K562 (cell line): ENCODE results near the gene SMIM41. TPM values are rescaled to one million over a fixed set of nuclear protein-coding genes. Genes with fewer than 3 reads are reported as not detected.

ENCODE experiments used
- CEBPB ChIP-seq: fragments of 450-650 bp; IDR thresholded peaks from 2 replicates; pipeline ENCODE4 v1.6.1; 2016; ENCODE audit warnings: missing genetic modification characterization, missing compliant biosample characterization
- CREB1 ChIP-seq, 2 experiments: sonication (generic) in 1 of 2; formaldehyde crosslinking in 1 of 2; IDR thresholded peaks; 2 replicates each; pipeline versions ENCODE4 v1.6.1 to v1.8.0; 2012 to 2022; ENCODE audit warnings: inconsistent platforms in 1 of 2, mild to moderate bottlenecking in 1 of 2, missing genetic modification reagents in 1 of 2, moderate library complexity in 1 of 2
- ETV5 ChIP-seq: sonication (generic); formaldehyde crosslinking; IDR thresholded peaks from 2 replicates; pipeline ENCODE4 v1.4.0; 2020; ENCODE audit warnings: low read depth, mild to moderate bottlenecking, missing genetic modification reagents
- FOXK2 ChIP-seq, 2 experiments: fragments of 450-650 bp; IDR thresholded peaks in 1 of 2; conservative IDR thresholded peaks in 1 of 2; 2 replicates each; pipeline ENCODE4 v1.6.1; 2016; ENCODE audit warnings: low read depth in 2 of 2, mild to moderate bottlenecking in 1 of 2
- HDAC2 ChIP-seq: fragments of 450-650 bp; IDR thresholded peaks from 2 replicates; pipeline ENCODE4 v1.6.1; 2016; ENCODE audit warnings: mild to moderate bottlenecking
- HDGF ChIP-seq: fragments of 450-650 bp; IDR thresholded peaks from 2 replicates; pipeline ENCODE4 v1.6.1; 2016
- HMGN3 ChIP-seq: IDR thresholded peaks from 2 replicates; pipeline ENCODE4 v1.6.1; 2011; ENCODE audit warnings: borderline replicate concordance, low read depth, mild to moderate bottlenecking, mixed read lengths, low read length; ENCODE audit not compliant: insufficient read length; ENCODE audit errors: extremely low read depth
- HNRNPUL1 ChIP-seq: fragments of 200-400 bp; formaldehyde crosslinking; IDR thresholded peaks from 2 replicates; pipeline ENCODE4 v1.6.1; 2017; ENCODE audit warnings: low read length
- KDM1A ChIP-seq, 2 experiments: fragments of 450-650 bp; IDR thresholded peaks; 2 replicates each; pipeline ENCODE4 v1.6.1; 2016; ENCODE audit warnings: mild to moderate bottlenecking in 2 of 2
- KLF10 ChIP-seq: fragments of 250-450 bp; sonication (Bioruptor Pico); IDR thresholded peaks from 2 replicates; pipeline ENCODE4 v1.6.1; 2021; ENCODE audit warnings: matching md5 sums
- MAZ ChIP-seq, 2 experiments: fragments of 450-650 bp in 1 of 2; sonication (generic) in 1 of 2; formaldehyde crosslinking; IDR thresholded peaks in 1 of 2; conservative IDR thresholded peaks in 1 of 2; 2 replicates each; pipeline versions ENCODE4 v1.4.0 to v1.5.0; 2020; ENCODE audit warnings: mild to moderate bottlenecking in 1 of 2, missing genetic modification reagents in 1 of 2
- RCOR1 ChIP-seq, 2 experiments: IDR thresholded peaks; 2 replicates each; pipeline ENCODE4 v1.6.1; 2012; ENCODE audit warnings: low read depth in 2 of 2, low read length in 2 of 2, borderline replicate concordance in 1 of 2, improper control_type of control experiment in 1 of 2
- RFX1 ChIP-seq: fragments of 450-650 bp; IDR thresholded peaks from 2 replicates; pipeline ENCODE4 v1.6.1; 2016; ENCODE audit warnings: mild to moderate bottlenecking, moderate library complexity
- SIN3B ChIP-seq: fragments of 450-650 bp; IDR thresholded peaks from 2 replicates; pipeline ENCODE4 v1.6.1; 2017; ENCODE audit warnings: low read depth, mild to moderate bottlenecking, moderate library complexity
- SMARCA5 ChIP-seq: fragments of 450-650 bp; IDR thresholded peaks from 2 replicates; pipeline ENCODE4 v1.6.1; 2016
- TAF15 ChIP-seq: fragments of 200-400 bp; formaldehyde crosslinking; IDR thresholded peaks from 2 replicates; pipeline ENCODE4 v1.6.1; 2017; ENCODE audit warnings: mild to moderate bottlenecking, low read depth, low read length, moderate library complexity
- TAF7 ChIP-seq: fragments of 450-650 bp; IDR thresholded peaks from 2 replicates; pipeline ENCODE4 v1.6.1; 2016; ENCODE audit warnings: missing genetic modification characterization, missing compliant biosample characterization
- TEAD1 ChIP-seq, 2 experiments: fragments of 450-650 bp in 1 of 2; sonication (generic) in 1 of 2; formaldehyde crosslinking; IDR thresholded peaks; 2 replicates each; pipeline versions ENCODE4 v1.4.0 to v1.8.0; 2020 to 2022; ENCODE audit warnings: mild to moderate bottlenecking in 2 of 2, missing genetic modification reagents in 1 of 2
- YY1 ChIP-seq, 3 experiments: IDR thresholded peaks; 2 replicates each; pipeline ENCODE4 v1.6.1; 2011; ENCODE audit warnings: low read length in 2 of 3, mild to moderate bottlenecking in 2 of 3, moderate library complexity in 2 of 3, borderline replicate concordance in 1 of 3, control low read depth in 1 of 3, low read depth in 1 of 3; ENCODE audit not compliant: insufficient read depth in 3 of 3, insufficient replicate concordance in 2 of 3, control insufficient read depth in 1 of 3, insufficient read length in 1 of 3; ENCODE audit errors: extremely low read depth in 1 of 3
- ZC3H8 ChIP-seq: fragments of 450-650 bp; IDR thresholded peaks from 2 replicates; pipeline ENCODE4 v1.6.1; 2017
- ZNF24 ChIP-seq: fragments of 450-650 bp; IDR thresholded peaks from 2 replicates; pipeline ENCODE4 v1.6.1; 2016
- ZNF316 ChIP-seq: fragments of 450-650 bp; IDR thresholded peaks from 2 replicates; pipeline ENCODE4 v1.6.1; 2016
- ZSCAN29 ChIP-seq: fragments of 450-650 bp; IDR thresholded peaks from 2 replicates; pipeline ENCODE4 v1.6.1; 2017
- polyA plus RNA-seq, 8 experiments: library from polyadenylated mRNA; depleted of rRNA in 4 of 8; stranded (reverse) in 5 of 8; unstranded in 3 of 8; fragments of >200 nt; fragmentation: Nextera tagmentation in 2 of 8; fragmentation: Illumina TruSeq in 1 of 8; extraction: Ambion mirVana in 2 of 8; extraction: Trizol in 1 of 8; gene quantifications; 2 replicates each; pipeline versions ENCODE4 v1.2.1 to v1.2.3, GENCODE V29; 2011 to 2014; ENCODE audit warnings: inconsistent platforms in 1 of 8, missing spikeins in 1 of 8
- total RNA-seq, 7 experiments: library from RNA; depleted of rRNA in 6 of 7; stranded (reverse); fragments of >200 nt in 6 of 7; fragmentation: Illumina TruSeq in 2 of 7; extraction: Trizol in 2 of 7; gene quantifications; 2 replicates each; pipeline versions ENCODE4 v1.2.1 to v1.2.3, GENCODE V29; 2011 to 2021; ENCODE audit warnings: low replicate concordance in 1 of 7
- TF ChIP-seq, protein P1 (sequence below): sonication (generic); formaldehyde crosslinking; IDR thresholded peaks from 2 replicates; pipeline ENCODE4 v1.8.1; 2023; ENCODE audit warnings: mild to moderate bottlenecking, missing genetic modification reagents
- TF ChIP-seq, protein P2 (sequence below): fragments of 450-650 bp; IDR thresholded peaks from 2 replicates; pipeline ENCODE4 v1.6.1; 2016
- TF ChIP-seq, protein P3 (sequence below): fragments of 450-650 bp; IDR thresholded peaks from 2 replicates; pipeline ENCODE4 v1.6.1; 2016; ENCODE audit warnings: antibody characterized with exemption

SMIM41 gene
- total and polyA plus RNA-seq, 9 of the 15 experiments (the other 6 are each of a cell fraction or from before 2014, with no cell fraction given): not detected

DNA sequence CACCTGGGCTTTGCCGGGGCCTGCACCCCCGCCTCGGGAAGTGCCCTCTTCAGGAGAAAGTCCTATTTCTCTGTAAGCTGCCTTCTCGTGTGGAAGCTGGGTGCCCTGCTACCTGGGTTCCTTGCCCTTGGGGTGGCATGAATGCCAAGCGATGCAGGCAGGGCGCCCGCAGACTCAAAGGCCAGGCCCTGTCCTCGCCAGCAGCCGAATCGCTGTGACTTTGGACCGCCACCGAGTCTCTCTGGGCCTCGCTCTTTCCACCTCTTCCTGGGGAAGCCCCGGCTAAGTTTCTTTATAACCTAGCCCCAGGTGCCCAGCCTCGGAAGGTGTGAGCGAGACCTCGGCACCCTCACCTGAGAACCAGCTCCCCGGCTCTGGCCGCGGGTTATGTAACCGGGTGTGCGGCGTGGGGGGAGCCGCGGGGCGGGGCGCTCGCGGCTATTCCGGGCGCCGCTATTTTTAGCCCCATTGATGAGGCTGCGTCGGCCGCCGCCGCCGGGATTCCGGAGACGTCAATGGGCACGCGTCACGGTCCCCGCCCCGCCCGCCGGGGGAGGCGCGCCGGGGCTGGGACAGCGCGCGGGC, 42.8 kb upstream of the SMIM41 start (continued):
- TF ChIP-seq TAF7 (tag) (no peak), FOXK2 (conservative IDR thresholded peaks at IDR 0.05 in 1 of 2, IDR thresholded peaks at IDR 0.05 in 1 of 2; ENCODE audit: low read depth in 2 of 2) (0 out of 4 replicates have a peak, but pooled peaks of 1 of the 2 experiments have one; percentile 27), ETV5 (CRISPR knock-in tag) (peak; percentile 70; the same call in 1 of the 2 replicates), MAZ (CRISPR knock-in tag; conservative IDR thresholded peaks at IDR 0.05 in 1 of 2, IDR thresholded peaks at IDR 0.05 in 1 of 2) (peak; percentile 75 to 83), ZNF24 (no peak), ZC3H8 (no peak), HNRNPUL1 (no peak), CEBPB (tag) (0 out of 2 replicates have a peak, but pooled peaks have one; percentile 7), ZNF316 (no peak), KLF10 (CRISPR knock-in tag) (no peak), RFX1 (no peak), TAF15 (no peak), ZSCAN29 (no peak), TEAD1 (CRISPR knock-in tag; IDR thresholded peaks at IDR 0.05) (0 out of 4 replicates have a peak, but pooled peaks of 1 of the 2 experiments have one; percentile 21), RCOR1 (IDR thresholded peaks at IDR 0.05; ENCODE audit: borderline replicate concordance in 1 of 2, low read depth in 2 of 2, low read length in 2 of 2) (peak in 1 of 2 experiments; percentile 19; a peak in 1 of 4 replicates), HMGN3 (peak; percentile 95), CREB1 (IDR thresholded peaks at IDR 0.05) (peak; percentile 88), CREB1 (CRISPR knock-in tag; IDR thresholded peaks at IDR 0.05) (peak; percentile 37; the same call in 1 of the 2 replicates), SIN3B (no peak), YY1 (IDR thresholded peaks at IDR 0.05; ENCODE audit: borderline replicate concordance in 1 of 3, control insufficient read depth in 1 of 3, extremely low read depth in 1 of 3, insufficient read depth in 3 of 3, insufficient read length in 1 of 3, insufficient replicate concordance in 2 of 3, low read depth in 1 of 3, low read length in 2 of 3) (peak in 2 of 3 experiments; percentile 32 to 45), HDAC2 (peak; percentile 38; the same call in 1 of the 2 replicates), SMARCA5 (0 out of 2 replicates have a peak, but pooled peaks have one; percentile 33), KDM1A (IDR thresholded peaks at IDR 0.05) (peak in 1 of 2 experiments; percentile 37; a peak in 1 of 4 replicates), HDGF (no peak)
- TF ChIP-seq, protein P1, sequence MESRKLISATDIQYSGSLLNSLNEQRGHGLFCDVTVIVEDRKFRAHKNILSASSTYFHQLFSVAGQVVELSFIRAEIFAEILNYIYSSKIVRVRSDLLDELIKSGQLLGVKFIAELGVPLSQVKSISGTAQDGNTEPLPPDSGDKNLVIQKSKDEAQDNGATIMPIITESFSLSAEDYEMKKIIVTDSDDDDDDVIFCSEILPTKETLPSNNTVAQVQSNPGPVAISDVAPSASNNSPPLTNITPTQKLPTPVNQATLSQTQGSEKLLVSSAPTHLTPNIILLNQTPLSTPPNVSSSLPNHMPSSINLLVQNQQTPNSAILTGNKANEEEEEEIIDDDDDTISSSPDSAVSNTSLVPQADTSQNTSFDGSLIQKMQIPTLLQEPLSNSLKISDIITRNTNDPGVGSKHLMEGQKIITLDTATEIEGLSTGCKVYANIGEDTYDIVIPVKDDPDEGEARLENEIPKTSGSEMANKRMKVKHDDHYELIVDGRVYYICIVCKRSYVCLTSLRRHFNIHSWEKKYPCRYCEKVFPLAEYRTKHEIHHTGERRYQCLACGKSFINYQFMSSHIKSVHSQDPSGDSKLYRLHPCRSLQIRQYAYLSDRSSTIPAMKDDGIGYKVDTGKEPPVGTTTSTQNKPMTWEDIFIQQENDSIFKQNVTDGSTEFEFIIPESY (CRISPR knock-in tag): peak; percentile 91
- TF ChIP-seq, protein P2, sequence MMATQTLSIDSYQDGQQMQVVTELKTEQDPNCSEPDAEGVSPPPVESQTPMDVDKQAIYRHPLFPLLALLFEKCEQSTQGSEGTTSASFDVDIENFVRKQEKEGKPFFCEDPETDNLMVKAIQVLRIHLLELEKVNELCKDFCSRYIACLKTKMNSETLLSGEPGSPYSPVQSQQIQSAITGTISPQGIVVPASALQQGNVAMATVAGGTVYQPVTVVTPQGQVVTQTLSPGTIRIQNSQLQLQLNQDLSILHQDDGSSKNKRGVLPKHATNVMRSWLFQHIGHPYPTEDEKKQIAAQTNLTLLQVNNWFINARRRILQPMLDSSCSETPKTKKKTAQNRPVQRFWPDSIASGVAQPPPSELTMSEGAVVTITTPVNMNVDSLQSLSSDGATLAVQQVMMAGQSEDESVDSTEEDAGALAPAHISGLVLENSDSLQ: no peak
- TF ChIP-seq, protein P3, sequence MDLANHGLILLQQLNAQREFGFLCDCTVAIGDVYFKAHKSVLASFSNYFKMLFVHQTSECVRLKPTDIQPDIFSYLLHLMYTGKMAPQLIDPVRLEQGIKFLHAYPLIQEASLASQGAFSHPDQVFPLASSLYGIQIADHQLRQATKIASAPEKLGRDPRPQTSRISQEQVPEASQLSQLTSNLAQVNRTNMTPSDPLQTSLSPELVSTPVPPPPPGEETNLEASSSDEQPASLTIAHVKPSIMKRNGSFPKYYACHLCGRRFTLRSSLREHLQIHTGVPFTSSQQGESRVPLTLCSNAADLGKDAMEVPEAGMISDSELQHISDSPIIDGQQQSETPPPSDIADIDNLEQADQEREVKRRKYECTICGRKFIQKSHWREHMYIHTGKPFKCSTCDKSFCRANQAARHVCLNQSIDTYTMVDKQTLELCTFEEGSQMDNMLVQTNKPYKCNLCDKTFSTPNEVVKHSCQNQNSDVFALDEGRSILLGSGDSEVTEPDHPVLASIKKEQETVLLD: no peak
